Cardiac septum (tissue), 1 donor: ENCODE measurements around the gene NOD2. TPM values are rescaled to one million over a fixed set of nuclear protein-coding genes. Genes with fewer than 3 reads are reported as not detected.

ENCODE experiments used
- DNase-seq: peaks from one replicate; pipeline ENCODE4 v3.0.0-alpha.2; 2020; ENCODE audit warnings: low spot score
- intact Hi-C: fragments of 100-400 bp; cut with DNase I; formaldehyde crosslinking; loops from one replicate; pipeline ENCODE4 v1.14.0; 2022
- total RNA-seq: library from RNA; stranded (reverse); fragmentation: NEBNext Ultra II Directional; extraction: Animal tissue kit (Norgen Biotek cat#: 25700); gene quantifications from one replicate; pipeline ENCODE4 v1.2.1, GENCODE V29; 2021
- donor health status: DM: no; HTN: no; CAD: no.

NOD2 gene
- total RNA-seq, 1 donor from 2014 or later: 0.40 TPM

DNA sequence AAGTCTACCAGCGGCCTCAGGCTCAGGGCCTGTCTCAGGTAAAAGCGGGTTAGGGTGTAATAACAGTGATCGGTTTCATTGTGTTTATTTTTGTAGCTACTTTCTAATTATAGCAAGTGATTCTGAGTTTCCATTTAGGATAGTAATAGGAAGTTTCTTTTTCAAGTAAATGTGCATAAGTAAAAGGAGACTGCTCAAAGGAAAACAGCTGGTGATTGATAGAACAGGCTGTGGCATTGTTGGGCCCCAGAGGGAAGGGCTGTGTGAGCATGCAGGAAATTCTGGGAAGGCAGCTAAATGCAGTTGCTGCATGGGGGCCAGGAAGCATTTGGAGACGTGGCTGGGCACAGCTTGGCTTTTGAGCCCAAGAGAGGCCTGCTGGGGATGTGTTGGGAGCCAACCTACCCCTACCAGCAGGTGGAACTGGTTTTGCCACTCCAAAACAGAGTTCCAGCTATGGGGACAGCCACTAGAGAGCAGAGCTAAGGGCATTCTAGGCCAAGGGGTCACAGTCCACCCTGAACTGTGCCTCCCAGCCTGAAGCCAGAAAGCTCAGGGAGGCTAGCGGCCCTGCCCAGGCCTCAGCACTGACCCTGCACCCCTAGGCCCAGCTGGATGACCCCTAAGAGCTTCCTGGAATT, 24.9 kb upstream of the NOD2 start:
- no peak for DNase-seq
- intact Hi-C loops: loop anchor here (5.0 to 10.0 kb wide), 4 partner anchors 136 to 644 kb away; partner anchors contain the start of gene CNEP1R1

DNA sequence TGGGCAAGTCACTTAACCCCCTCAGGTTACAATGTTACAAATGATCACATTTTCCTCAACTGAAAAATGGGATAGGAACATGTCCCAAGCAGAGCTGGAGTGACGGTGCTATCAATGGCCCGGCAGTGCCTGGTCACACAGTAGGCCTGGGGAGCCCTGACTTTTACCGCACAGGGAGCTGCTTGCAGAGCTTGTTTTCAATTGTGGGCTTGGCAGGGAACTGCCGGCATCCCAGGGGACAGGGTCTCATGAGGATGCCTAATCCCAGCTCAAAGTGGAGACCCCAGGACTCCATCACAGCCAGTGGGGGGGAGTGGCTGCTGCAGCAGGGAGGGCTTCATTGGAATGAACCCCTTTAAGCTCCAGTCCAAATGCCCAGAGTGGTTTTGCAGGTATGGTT, 23.7 kb upstream of the NOD2 start:
- intact Hi-C loops: loop anchor here (5.0 to 10.0 kb wide), 4 partner anchors 135 to 645 kb away; partner anchors contain the start of gene CNEP1R1
- no peak for DNase-seq

DNA sequence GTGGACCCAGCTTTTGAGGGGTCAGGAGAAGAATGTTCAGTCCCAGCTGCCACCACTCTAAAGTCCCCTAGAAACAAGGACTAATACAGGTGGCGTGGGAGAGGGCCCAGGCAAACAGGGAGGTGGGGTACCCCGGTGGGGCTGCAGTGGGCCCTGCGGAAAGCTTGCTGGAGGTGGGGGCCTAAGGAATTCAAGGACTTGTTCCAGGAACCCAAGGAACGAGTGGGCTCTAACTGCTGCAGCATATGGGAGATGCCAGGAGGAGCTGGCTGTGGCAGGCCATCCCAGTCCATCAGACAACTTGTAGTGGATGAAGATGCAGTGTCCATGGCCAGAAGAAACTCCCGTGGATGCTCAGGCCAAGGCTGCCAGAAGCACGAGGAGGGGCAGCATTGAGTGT, 22.9 kb upstream of the NOD2 start:
- no peak for DNase-seq
- intact Hi-C loops: no loop called here

DNA sequence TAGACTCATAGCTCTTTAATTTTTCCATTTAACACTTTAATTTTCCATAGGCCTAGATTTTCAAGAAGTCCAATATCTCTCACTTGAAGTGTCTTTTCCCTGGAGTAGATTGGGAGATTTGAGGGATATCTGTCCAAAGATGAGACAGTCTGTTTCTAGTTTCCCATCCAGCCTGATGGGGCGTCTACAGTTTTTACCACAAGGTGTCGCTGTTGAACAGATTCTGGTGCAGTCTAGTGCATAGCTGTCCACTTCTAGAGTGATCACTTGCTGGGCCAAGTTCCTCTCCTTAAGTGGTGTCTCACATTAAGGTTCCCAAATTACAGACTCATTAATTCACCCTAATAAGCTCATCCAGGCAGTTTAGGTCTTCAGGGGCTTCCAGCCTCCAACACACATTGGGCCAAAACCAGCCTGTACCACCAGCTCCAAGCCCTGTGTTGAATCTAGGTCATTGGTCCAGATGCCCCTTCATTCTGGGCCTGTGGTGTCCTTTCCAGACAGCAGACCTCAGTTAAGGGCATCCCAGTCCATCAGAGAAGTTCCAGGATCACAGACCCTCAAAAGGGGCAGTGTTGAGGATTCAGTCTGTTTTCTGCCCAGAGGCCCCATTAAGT, 21.7 kb upstream of the NOD2 start:
- no peak for DNase-seq
- intact Hi-C loops: no loop called here

DNA sequence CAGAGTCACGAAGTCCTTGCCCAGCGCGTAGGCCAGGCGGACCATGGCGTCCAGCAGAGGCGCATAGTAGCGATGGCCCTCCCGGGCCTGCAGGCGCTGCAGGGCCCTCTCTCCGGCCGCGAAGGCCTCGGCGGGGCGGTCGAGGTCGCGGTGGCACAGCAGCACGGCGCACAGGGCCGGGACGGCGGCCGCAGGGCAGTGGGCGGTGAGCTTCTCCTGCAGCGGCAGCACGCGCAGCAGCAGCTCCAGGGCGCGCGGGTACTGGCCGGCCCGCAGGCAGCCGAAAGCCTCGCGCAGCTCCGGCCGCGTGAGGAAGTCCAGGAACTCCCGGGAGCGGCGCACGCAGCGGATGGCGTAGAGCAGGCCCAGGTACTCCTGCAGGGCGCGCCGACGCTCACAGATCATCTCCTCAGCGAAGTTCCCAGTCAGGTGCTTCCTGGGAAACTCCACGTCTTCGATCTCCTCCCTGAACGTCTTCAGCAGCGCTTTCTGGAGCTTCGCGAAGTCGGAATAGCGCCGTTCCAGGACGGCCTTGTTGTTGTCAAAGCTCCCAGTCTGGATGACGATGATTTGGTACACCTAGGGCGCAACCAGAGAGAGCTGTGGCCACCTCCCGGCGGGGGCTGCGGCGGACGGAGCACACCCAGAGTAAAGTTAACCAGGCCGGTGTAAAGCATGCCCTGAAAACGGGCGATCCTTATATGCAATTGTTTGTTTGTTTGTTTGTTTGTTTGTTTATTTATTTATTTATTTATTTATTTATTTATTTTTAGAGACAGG, 19.7 kb upstream of the NOD2 start:
- no peak for DNase-seq
- intact Hi-C loops: no loop called here

DNA sequence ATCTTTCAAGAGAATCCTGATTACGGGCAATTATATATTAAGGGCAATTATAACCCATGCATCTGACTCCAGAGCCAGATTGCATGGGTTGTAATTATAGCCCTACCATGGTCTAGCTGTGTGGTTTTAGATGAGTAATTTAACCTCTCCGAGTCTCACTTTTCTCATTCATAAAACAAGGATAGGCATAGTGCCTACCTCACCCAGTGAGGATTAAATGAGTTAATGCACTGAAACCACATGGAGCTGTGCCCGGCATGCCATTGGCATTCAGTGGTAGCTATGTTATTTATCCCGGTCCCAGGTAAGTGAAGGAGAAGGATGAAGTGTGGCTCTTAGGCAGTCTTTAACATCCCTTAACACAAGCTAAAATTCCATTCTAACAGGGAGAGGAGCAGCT, 18.6 kb upstream of the NOD2 start:
- intact Hi-C loops: no loop called here
- DNase-seq: no peak

DNA sequence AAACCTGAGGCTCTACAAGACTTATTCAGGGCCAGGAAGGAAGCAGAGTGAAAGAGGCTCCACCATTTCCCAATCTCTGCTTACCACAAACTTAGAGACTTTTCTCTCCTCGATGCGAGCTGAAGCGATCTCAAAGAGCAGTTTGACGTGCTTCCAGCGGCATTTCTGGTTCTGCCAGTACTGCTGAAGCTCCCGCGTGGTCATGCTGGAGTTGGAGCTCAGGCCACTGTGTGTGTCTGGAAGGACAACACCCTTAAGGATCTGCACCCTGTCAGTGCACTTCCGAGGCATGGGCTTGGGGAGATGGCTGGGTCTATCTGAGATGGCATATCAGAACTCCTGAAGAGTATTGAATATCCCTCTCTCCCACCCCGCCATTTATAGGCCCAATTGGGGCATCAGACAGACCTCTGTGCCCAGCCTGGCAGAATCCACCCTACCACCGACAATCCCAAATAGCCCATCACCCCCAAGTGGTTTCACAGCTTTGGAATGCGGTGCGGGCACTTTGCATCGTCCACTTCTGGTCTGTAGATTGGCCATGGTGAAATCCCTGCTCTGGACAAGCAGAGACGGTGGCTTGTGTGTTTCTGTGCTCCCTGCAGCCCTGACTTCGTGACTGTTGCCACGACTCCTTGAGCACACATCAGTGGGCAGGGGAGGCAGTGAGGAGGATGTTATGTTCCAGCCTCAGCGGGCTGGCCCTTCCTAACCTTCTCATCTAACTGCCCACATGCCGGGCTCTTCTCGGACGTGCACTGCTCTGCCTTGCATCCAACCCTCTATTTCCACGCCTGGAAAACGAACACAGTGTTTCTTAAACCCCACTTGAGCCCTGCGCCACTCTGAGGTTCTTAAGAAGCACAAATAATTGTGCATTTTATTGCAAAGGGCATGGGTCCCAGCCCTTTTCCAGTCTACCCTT, 17.5 kb upstream of the NOD2 start:
- intact Hi-C loops: no loop called here
- DNase-seq: peak; percentile 60

DNA sequence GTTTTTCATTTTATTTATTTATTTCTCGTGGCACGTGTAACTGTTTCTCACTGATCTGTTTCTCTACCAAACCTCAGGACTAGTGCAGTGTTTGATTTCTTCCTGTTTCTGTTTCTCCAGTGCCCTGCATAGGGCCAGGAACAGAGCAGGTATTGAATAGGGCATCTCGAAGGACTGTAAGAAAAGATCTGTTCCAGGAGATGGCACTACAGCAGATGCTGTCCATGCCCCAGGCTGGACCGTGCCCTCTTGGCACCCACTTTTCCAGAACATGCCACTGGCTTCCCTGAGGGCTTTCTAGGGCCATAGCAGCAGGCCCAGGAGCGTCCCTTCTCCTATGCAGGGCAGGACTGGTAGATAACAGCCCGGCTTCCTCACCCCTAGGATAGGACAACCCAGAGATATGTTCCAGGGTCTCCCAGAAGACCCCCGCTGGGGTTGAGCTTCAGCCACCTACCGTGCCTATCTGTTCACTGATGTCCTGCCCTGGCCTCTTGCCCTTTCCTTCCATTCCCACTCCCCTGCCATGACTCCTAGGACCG, 16.7 kb upstream of the NOD2 start:
- peak; percentile 59 for DNase-seq
- intact Hi-C loops: no loop called here

DNA sequence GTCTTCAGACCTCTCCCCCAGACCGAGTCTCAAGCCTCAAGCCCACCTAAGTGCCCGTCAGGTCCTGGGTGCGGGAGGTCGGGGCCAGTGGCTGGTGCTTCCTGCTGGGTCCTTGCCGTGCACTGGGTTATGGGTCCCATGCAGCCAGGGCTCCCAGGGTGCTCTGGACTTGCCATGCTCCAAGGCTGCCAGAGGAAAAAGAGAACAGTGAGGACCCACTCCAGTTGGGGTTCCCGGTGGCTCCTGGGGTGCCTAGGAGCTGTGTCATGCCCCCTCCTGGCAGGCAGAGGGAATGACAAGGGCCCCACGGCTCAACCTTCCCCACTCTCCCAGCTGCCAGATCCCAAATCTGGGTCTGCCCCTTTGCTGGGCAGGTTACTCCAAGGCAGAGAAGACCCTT, 16.1 kb upstream of the NOD2 start:
- intact Hi-C loops: no loop called here
- DNase-seq: peak; percentile 59

DNA sequence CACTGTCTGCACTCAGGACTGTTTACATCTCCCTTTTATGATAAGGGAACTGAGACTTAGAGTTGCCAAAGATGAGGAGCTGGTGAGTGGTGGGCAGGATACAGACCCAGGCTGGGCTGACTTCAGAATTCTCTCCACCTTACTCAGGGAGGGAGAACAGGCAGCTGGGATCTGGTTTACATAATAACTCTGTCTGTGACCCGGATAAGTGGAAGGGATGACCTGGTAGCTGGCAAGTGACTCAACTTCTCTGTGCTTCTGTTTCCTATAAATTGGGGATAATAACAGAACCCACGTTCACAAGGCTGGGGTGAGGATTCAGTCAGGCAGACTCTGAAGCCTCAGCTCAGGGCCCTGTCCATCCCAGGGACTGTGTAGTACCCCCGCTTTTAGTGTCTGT, 14.9 kb upstream of the NOD2 start:
- DNase-seq: no peak
- intact Hi-C loops: no loop called here

DNA sequence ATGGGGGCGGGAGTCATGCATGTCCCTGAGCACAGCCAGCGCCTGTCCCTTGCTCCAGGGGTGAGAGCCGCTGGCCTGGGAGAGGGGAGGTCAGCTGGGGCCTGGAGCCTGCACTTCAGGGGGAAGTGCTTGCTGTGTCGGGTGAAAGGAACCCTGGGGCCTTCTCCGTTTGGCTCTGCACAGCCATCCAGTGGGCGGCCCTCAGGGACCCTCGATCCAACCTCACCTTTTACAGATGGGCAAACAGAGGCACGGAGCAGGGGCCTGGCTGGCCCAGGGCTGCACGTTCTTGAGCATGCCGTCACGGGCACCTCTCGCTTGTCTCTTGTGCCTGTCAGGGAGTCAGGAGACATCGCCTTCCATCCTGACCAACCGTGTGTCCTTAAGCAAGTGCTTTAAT, 14.1 kb upstream of the NOD2 start:
- peak; percentile 73 for DNase-seq
- intact Hi-C loops: no loop called here

DNA sequence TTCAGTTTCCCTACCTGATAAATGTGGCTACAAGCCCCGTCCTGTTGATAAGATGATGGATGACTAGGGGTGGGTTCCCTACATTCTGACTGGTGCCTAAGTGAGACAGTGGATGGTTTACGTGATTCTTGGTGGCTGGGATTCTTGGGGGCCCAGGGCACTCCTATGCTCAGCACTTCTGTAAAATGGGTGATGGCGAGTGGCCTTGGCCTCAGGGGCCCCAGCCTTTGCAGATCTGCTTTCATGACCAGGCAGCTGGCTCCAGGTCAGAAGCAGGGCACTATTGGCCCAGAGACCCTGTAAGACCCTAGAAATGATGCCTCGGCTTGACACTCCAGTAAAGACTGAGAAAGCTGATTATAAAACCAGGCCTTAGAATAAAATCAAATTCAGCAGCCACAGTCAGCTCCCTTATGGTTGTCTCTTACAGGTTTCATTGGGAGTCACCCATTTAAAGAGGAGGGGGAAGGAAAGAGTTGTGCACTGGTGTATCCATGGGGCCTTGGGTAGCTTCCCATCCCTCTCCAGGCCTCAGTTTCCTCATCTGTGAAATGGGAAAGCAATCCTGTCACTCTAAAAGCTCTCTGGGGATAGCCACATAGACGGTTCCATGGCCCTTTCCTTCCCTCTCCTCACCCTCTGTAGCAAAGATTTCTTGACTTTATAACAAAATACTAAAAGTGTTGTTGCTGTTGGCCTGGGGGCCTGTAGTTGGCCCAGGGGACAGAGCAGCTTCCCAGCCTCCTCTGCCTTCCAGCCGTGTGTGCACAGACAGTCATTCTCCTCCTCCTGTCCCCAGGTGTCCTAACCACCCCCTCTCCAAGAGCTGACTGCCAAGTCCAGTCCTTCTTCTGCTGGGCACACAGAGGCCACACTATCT, 13.5 kb upstream of the NOD2 start:
- intact Hi-C loops: no loop called here
- DNase-seq: peak; percentile 70

DNA sequence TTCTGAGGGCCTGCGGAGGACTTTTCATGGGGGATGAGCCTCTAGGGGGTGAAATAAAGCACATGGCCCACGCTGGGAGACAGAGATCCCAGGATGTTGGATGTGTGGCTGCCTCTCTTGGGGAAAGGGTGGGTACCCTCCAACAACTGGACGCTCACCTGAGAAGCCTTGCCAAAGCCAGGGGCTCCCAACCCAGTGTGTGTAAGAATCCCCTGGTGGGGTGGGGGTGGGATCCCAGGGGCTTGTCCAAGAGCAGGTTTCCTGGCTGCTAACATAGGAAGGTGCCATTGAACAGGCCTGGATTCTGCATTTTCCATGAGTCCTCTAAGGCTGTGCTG, 12.9 kb upstream of the NOD2 start:
- DNase-seq: peak; percentile 44
- intact Hi-C loops: no loop called here

DNA sequence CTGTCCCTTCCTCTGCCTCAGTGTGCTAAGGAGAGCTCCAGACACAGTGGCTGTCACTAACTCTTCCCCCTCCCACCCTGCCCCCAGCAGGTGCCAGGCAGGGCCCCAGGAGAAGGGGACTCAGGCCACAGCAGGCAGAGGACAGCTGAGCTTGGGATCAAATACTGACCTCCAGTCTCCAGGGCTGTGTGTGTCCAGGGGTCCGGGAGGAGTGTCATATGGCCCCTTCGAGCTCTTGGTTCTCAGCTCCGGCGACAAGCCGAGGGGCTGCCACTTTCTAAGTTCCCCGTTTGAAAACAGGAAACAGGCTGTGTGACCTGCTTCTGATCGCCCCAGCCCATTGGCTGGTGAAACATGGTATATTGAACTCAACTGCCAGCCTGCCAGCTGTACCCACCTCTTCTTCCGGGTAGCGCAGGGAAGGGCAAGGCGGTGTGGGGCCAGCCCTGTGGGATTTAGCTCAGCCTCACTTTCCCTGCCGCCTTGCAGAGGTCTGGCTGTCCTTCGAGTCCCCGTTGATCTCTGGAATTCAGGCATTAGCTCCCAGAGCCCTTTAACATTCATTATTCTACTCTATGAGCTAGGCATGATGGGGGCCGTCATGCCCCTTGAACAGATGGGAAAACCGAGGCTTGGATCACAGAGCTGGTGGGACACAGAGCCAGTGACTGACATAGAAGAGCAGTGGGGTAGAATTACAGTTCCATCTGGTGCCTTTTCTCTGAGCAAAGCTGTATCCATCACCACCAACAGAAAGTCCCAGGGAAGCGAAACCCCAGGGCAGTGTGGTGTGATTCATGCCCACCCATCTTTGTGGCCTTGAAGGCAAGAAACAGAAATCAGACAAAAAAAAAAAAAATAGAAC, 12.2 kb upstream of the NOD2 start, which contains the start of gene SNX20:
Gene SNX20 (minus strand): TSS at position 292 of the 865 bp plus-strand sequence. CDS start 3,786 bp downstream, outside the sequence.
- peak; percentile 88 for DNase-seq
- intact Hi-C loops: no loop called here

DNA sequence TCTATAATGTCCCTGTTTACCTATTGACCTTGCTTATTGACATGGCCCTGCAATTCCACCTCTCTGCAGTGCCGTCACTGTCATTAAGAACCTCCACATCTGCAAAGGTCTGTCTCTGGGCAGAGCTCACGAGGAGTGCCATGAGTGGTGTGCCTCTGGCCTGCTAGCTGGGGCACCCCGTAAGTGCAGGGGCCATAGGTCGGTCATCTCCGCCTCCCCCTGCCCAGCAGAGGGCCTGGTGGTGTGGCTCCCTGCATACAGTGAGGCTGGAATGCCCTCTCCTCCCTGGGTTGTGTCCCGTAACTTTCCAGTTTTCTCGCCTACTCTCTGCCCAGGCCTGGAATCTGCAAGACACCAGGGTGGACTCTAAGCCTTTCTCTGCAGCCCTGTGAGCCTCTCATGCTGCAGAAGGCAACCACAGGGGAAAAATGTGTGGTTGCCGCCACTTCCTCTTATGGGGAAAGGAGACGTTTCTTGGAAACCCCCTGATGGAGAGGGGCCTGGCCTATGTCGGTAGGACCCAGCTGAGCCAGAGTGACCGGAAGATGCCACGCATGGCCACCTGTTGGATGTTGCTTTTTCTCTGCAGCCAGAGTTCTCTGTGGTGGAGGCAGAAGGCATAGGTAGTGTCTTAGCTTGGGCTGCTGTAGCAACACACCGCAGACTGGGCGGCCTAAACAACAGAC, 9.6 kb upstream of the NOD2 start:
- DNase-seq: peak; percentile 79
- intact Hi-C loops: no loop called here

DNA sequence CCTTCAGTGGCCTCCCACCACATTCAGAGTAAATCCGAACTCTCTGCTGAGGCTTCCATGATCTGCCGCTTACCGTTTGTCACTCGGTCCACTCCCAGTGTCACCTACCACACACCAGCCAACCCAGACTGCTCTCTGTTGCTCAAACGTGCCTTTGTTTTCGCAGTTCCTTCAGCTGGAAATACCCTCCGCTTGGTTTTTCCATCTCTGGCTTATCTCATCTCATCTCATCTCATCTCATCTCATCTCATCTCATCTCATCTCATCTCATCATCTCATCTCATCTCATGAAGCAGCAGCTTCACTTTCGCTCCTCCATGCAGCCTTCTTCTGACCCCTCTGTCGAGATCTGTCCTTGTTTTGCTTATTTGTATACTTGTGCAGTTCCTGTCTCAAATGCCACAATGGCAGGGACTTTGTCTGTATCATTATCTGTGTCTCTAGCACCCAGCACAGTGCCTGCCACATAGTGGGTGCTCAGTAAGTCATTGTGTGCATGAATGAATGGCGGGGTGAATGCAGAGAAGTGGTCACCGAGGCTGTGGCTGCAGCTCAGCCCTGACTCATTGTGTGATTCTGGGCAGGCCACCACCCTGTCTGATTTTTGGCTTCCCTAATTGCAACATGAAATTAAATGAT, 8.5 kb upstream of the NOD2 start:
- intact Hi-C loops: no loop called here
- DNase-seq: peak; percentile 72
